Measurements from ENCODE around the gene GALNS.

GALNS gene, protein sequence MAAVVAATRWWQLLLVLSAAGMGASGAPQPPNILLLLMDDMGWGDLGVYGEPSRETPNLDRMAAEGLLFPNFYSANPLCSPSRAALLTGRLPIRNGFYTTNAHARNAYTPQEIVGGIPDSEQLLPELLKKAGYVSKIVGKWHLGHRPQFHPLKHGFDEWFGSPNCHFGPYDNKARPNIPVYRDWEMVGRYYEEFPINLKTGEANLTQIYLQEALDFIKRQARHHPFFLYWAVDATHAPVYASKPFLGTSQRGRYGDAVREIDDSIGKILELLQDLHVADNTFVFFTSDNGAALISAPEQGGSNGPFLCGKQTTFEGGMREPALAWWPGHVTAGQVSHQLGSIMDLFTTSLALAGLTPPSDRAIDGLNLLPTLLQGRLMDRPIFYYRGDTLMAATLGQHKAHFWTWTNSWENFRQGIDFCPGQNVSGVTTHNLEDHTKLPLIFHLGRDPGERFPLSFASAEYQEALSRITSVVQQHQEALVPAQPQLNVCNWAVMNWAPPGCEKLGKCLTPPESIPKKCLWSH

DNA sequence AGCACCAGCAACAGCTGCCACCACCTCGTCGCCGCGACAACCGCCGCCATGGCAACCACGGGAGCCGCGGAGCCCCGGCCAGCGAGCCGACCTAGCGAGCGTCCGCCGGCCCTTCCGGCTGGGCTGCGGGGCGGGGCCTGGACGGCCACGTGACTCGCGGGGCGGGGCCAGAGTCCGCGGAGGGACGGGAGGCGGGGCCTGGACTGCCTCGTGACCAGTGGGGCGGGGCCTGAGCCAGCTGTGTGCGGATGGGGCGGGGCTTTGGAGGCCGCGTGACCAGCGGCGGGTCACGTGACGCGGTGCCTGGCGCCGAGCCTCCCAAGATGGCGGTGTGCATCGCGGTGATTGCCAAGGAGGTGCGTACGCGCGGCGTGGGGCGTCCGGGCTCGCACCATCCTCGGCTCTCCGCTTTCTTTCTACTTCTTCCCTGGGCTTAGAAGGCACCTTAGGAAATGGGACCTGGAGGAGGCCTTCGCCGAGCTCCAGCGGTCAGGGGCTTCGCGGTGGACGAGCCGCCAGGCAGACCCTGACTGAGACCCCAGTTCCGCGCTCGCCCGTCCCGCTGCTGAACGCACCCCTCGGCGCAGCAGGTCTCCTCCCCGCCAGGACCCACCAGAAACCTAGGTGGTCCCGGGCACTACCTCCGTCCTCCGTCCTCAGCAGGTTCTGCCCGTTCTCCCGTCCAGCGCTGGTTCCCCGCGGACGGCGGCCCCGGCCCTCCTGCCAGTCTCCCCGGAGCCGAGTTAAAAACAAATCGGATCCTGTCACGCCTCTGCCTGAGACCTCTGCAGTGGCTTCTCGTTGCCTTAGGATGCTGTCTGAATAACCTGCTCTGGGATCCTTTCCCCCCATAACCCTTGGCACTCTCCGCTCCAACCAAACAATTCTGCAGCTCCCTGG is at the start of gene GALNS, which contains the start of gene TRAPPC2L:
GALNS (minus strand) TSS at position 120 of the 900 bp plus-strand sequence; CDS start at position 50, 70 bp downstream.
TRAPPC2L (plus strand) TSS at position 300 of the 900 bp plus-strand sequence; CDS start at position 324, 24 bp downstream.
- TF ChIP-seq, protein P1, sequence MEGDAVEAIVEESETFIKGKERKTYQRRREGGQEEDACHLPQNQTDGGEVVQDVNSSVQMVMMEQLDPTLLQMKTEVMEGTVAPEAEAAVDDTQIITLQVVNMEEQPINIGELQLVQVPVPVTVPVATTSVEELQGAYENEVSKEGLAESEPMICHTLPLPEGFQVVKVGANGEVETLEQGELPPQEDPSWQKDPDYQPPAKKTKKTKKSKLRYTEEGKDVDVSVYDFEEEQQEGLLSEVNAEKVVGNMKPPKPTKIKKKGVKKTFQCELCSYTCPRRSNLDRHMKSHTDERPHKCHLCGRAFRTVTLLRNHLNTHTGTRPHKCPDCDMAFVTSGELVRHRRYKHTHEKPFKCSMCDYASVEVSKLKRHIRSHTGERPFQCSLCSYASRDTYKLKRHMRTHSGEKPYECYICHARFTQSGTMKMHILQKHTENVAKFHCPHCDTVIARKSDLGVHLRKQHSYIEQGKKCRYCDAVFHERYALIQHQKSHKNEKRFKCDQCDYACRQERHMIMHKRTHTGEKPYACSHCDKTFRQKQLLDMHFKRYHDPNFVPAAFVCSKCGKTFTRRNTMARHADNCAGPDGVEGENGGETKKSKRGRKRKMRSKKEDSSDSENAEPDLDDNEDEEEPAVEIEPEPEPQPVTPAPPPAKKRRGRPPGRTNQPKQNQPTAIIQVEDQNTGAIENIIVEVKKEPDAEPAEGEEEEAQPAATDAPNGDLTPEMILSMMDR (IDR thresholded peaks at IDR 0.05; ENCODE audit: borderline replicate concordance, insufficient read depth, low read depth, low read length), result no peak
- peak within 1 kb of the TSS; percentile 97 for H3K4me3 ChIP-seq (ENCODE audit: low read depth, low read length)

DNA sequence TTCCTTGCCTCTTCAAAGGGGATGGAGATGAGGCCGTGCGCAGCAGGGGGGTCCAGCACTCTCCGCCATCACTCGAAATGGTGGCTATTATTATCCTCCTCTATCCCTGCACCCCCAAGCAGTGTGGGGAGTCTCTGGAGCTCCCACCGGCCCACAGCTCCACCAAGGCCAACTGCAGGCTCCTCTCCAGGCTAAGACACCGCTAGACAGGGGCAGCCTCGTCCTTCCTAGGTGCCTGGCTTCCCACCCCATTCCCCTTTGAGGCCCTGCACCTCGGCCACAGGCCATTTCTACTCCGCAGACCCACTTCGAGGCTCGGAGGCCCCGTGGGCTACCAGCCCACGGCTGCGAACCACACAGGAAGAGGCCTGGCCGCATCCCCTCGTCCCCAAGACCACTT is 49.3 kb upstream of the GALNS start:
- no peak overlapping the region for H3K4me3 ChIP-seq (ENCODE audit: low read depth, low read length)

DNA sequence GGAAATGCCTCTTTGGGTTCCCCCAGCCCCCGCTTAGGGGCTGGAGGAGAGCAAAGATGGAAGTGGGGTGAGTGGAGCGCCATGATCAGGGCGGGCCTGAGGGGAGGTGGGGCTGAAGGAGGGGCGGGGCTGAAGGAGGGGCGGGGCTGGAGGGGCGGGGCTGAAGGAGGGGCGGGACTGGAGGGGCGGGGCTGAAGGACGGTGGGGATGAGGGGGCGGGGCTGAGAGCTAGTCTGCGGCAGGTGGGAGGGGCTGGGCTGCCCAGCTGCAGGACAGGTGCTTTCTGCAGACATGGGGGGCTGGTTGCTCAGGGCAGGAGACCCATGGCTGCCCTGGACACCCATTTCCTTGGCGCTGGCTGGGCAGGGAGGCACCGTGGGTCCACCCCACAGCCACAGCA is 48.8 kb upstream of the GALNS start:
- TF ChIP-seq, protein P1 (IDR thresholded peaks at IDR 0.05; ENCODE audit: borderline replicate concordance, insufficient read depth, low read depth, low read length), result no peak
- H3K4me3 ChIP-seq (ENCODE audit: low read depth, low read length), result no peak overlapping the region

More for the DNA sequence above, 49.3 kb upstream of the GALNS start:
- TF ChIP-seq, protein P1 (IDR thresholded peaks at IDR 0.05; ENCODE audit: borderline replicate concordance, insufficient read depth, low read depth, low read length), result no peak

DNA sequence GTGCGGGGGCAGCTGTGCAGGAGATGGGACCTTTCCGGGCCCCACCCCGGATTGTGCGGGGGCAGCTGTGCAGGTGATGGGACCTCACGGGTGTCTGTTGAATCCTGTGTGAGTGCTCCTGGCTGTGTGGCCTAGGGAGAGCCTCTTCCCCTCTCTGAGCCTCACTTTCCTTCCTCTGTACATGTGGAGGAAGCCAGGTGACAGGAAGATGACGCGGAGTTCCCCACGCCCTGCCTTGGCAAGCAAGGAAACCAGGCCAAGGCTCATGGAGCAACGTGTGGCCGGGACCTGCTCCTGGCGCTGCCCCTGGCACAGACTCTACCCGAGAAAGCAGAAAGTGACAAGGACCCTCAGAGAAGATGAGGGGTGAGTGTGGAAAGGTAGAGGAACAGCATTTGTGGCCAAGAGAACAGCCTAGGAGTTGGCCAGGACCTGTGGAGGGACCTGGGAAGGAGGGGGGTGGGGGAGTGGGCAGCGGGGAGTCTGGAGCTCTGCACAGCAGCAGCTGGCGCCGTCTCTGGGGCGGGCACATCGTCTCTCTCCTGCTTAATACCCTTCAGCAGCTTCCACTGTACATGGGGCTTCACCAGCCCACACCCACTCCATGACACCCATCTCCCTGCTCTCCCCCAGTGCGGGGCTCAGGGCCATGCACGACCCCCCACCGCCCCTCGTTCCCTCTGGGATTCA is 48.1 kb upstream of the GALNS start:
- TF ChIP-seq, protein P1 (IDR thresholded peaks at IDR 0.05; ENCODE audit: borderline replicate concordance, insufficient read depth, low read depth, low read length), result no peak
- no peak overlapping the region for H3K4me3 ChIP-seq (ENCODE audit: low read depth, low read length)

DNA sequence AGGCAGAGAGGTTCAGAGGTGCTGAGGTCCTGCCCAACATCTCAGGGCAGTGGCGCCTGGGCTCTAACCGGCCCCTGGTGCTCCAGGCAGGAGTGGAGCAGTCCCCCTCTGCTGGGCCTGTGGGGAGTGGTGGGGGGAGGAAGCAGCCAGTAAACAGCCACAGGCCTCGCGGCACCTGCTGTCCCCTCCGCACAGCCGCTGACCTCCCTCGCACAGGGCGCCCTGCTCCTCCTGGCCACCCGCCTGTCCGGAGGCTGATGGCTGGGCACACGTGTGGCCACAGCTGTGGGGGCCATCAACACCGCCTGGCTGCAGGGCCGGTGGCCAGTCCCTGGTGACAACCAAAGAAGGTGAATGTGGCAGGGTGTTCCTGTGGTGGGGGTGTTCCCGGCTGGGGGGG is 46.5 kb upstream of the GALNS start:
- TF ChIP-seq, protein P1 (IDR thresholded peaks at IDR 0.05; ENCODE audit: borderline replicate concordance, insufficient read depth, low read depth, low read length), result no peak
- no peak overlapping the region for H3K4me3 ChIP-seq (ENCODE audit: low read depth, low read length)

DNA sequence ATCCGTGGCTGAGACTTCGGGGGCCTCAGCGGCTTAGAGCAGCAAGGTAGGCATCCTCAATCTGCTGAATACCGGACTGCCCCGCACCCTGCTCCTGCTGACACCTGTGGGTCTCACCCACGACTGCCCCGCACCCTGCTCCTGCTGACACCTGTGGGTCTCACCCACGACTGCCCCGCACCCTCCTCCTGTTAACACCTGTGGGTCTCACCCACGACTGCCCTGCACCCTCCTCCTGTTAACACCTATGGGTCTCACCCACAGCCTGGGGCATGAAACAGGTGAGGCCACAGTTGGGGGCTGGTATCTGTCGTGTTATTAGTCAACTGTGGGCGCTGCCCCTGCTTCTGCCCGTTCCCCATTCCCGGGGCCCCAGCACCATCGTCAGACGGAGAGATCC is 46.0 kb upstream of the GALNS start:
- H3K4me3 ChIP-seq (ENCODE audit: low read depth, low read length), result no peak overlapping the region
- TF ChIP-seq, protein P1 (IDR thresholded peaks at IDR 0.05; ENCODE audit: borderline replicate concordance, insufficient read depth, low read depth, low read length), result no peak
